Measurements from ENCODE around the gene MMP28. TPM values are rescaled to one million over a fixed set of nuclear protein-coding genes. Genes with fewer than 3 reads are reported as not detected.

Gene MMP28, protein sequence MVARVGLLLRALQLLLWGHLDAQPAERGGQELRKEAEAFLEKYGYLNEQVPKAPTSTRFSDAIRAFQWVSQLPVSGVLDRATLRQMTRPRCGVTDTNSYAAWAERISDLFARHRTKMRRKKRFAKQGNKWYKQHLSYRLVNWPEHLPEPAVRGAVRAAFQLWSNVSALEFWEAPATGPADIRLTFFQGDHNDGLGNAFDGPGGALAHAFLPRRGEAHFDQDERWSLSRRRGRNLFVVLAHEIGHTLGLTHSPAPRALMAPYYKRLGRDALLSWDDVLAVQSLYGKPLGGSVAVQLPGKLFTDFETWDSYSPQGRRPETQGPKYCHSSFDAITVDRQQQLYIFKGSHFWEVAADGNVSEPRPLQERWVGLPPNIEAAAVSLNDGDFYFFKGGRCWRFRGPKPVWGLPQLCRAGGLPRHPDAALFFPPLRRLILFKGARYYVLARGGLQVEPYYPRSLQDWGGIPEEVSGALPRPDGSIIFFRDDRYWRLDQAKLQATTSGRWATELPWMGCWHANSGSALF
- total RNA-seq: 10 to 100 TPM; 30.5 to 54.5 TPM
- polyA plus RNA-seq: 10 to 100 TPM; 34.2 to 72.6 TPM
- long read RNA-seq, donor 1, partial matches to known transcripts: 0 of 7 reads
- long read RNA-seq, donor 1, other reads (novel, unspliced or antisense): 0 of 7 reads
- long read RNA-seq, donor 2, partial matches to known transcripts: 0 of 1 reads
- long read RNA-seq, donor 2, other reads (novel, unspliced or antisense): 0 of 1 reads
- long read RNA-seq, donor 3, partial matches to known transcripts: 0 of 2 reads
- long read RNA-seq, donor 3, other reads (novel, unspliced or antisense): 0 of 2 reads
- long read RNA-seq, donor 4, partial matches to known transcripts: 0 of 4 reads
- long read RNA-seq, donor 4, other reads (novel, unspliced or antisense): 0 of 4 reads
- long read RNA-seq, donor 5, transcript MMP28-203 (3 exons, 1,092 nt): major isoform, 8 of 12 reads
- long read RNA-seq, donor 5, partial matches to known transcripts: 0 of 12 reads
- long read RNA-seq, donor 5, other reads (novel, unspliced or antisense): 0 of 12 reads

- DNase-seq: peak in 1 of 3 donors; percentile 37
- TF ChIP-seq, protein P1, sequence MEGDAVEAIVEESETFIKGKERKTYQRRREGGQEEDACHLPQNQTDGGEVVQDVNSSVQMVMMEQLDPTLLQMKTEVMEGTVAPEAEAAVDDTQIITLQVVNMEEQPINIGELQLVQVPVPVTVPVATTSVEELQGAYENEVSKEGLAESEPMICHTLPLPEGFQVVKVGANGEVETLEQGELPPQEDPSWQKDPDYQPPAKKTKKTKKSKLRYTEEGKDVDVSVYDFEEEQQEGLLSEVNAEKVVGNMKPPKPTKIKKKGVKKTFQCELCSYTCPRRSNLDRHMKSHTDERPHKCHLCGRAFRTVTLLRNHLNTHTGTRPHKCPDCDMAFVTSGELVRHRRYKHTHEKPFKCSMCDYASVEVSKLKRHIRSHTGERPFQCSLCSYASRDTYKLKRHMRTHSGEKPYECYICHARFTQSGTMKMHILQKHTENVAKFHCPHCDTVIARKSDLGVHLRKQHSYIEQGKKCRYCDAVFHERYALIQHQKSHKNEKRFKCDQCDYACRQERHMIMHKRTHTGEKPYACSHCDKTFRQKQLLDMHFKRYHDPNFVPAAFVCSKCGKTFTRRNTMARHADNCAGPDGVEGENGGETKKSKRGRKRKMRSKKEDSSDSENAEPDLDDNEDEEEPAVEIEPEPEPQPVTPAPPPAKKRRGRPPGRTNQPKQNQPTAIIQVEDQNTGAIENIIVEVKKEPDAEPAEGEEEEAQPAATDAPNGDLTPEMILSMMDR (IDR thresholded peaks at IDR 0.05; ENCODE audit: control extremely low read depth, extremely low read depth): no peak
- Histone ChIP-seq H3K27me3 (ENCODE audit: control insufficient read depth in 3 of 3, insufficient read depth in 3 of 3, low read length in 2 of 3) (peaks cover 0 to 58% (median 57%) of the 10 kb centered on the region in 3 donors), H3K27ac (ENCODE audit: low read depth in 1 of 2, low read length in 1 of 2) (peak within 1 kb of the TSS in 1 of 2 donors; percentile 86), H3K4me1 (ENCODE audit: control insufficient read depth in 5 of 5, insufficient read depth in 5 of 5, low read length in 5 of 5) (peaks cover 0 to 13% (median 5%) of the 10 kb centered on the region in 5 donors), H3K4me3 (peak within 1 kb of the TSS; percentile 65), H3K36me3 (ENCODE audit: control insufficient read depth in 4 of 4, insufficient read depth in 4 of 4, low read length in 4 of 4) (no peaks in the 10 kb centered on the region), H3K9ac (ENCODE audit: insufficient read depth in 1 of 2, low read length in 2 of 2) (no peak within 1 kb of the TSS), H3K9me3 (ENCODE audit: control insufficient read depth in 4 of 4, insufficient read depth in 3 of 4, low read length in 3 of 4) (no peaks in the 10 kb centered on the region)
- 0 to 1% methylated on average over 60 to 89 of the region's 89 CpGs for WGBS, 2 donors
- ATAC-seq (ENCODE audit: insufficient read depth, low FRiP score): peak; percentile 77
These were observed at the start of gene MMP28 for GRCh38 chr17:35795007-35795870. Gene MMP28 (minus strand): TSS chr17:35795641. CDS start chr17:35795377, 264 bp downstream.

DNA sequence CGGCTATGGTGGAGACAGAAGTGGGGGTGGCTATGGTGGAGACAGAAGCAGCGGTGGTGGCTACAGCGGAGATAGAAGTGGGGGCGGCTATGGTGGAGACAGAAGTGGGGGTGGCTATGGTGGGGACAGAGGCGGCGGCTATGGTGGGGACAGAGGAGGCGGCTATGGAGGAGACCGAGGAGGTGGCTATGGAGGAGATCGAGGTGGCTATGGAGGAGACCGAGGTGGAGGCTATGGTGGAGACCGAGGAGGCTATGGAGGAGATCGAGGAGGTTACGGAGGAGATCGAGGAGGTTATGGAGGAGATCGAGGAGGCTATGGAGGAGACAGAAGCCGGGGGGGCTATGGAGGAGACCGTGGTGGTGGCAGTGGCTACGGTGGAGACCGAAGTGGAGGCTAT is 49.1 kb upstream of the MMP28 start:
- WGBS, 2 donors: 97% methylated on average over 19 of the region's 19 CpGs
- DNase-seq: no peak

DNA sequence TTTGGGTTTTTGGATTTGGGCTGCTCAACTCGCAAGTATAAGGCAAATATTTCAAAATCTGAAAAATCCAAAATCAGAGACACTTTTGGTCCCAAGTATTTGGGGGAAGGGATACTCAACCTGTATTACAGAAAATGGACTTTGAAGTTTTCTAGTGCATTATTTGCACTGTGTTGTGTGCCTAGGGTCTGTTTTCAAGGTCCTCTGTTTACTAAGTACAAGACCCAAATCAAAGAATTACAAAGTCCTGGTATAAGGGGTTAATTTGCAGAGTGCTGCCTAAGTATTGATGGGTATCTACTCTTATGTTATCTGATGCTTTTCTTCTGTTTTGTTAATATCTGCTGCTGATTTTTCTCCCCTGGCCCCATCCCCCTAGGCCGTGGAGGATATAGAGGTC is 48.3 kb upstream of the MMP28 start:
- Histone ChIP-seq H3K9ac (ENCODE audit: insufficient read depth in 1 of 2, low read length in 2 of 2) (no peak overlapping the region), H3K36me3 (ENCODE audit: control insufficient read depth in 4 of 4, insufficient read depth in 4 of 4, low read length in 4 of 4) (peaks cover 40 to 73% (median 54%) of the 10 kb centered on the region in 4 donors), H3K27ac (ENCODE audit: low read depth in 1 of 2, low read length in 1 of 2) (no peak overlapping the region), H3K9me3 (ENCODE audit: control insufficient read depth in 4 of 4, insufficient read depth in 3 of 4, low read length in 3 of 4) (no peaks in the 10 kb centered on the region), H3K4me1 (ENCODE audit: control insufficient read depth in 5 of 5, insufficient read depth in 5 of 5, low read length in 5 of 5) (no peaks in the 10 kb centered on the region), H3K27me3 (ENCODE audit: control insufficient read depth in 3 of 3, insufficient read depth in 3 of 3, low read length in 2 of 3) (no peaks in the 10 kb centered on the region), H3K4me3 (no peak overlapping the region)
- no peak for DNase-seq
- TF ChIP-seq, protein P1 (IDR thresholded peaks at IDR 0.05; ENCODE audit: control extremely low read depth, extremely low read depth): no peak
- ATAC-seq (ENCODE audit: insufficient read depth, low FRiP score): no peak
- 93 to 97% methylated on average over 2 of the region's 2 CpGs for WGBS, 2 donors

More for the DNA sequence above, 49.1 kb upstream of the MMP28 start:
- H3K27ac ChIP-seq (ENCODE audit: low read depth in 1 of 2, low read length in 1 of 2): no peak overlapping the region
- H3K4me1 ChIP-seq (ENCODE audit: control insufficient read depth in 5 of 5, insufficient read depth in 5 of 5, low read length in 5 of 5): no peaks in the 10 kb centered on the region
- H3K9ac ChIP-seq (ENCODE audit: insufficient read depth in 1 of 2, low read length in 2 of 2): no peak overlapping the region
- H3K36me3 ChIP-seq (ENCODE audit: control insufficient read depth in 4 of 4, insufficient read depth in 4 of 4, low read length in 4 of 4): peaks cover 39 to 70% (median 51%) of the 10 kb centered on the region in 4 donors
- no peak overlapping the region for H3K4me3 ChIP-seq
- H3K27me3 ChIP-seq (ENCODE audit: control insufficient read depth in 3 of 3, insufficient read depth in 3 of 3, low read length in 2 of 3): no peaks in the 10 kb centered on the region
- ATAC-seq (ENCODE audit: insufficient read depth, low FRiP score): no peak
- H3K9me3 ChIP-seq (ENCODE audit: control insufficient read depth in 4 of 4, insufficient read depth in 3 of 4, low read length in 3 of 4): no peaks in the 10 kb centered on the region
- TF ChIP-seq, protein P1 (IDR thresholded peaks at IDR 0.05; ENCODE audit: control extremely low read depth, extremely low read depth): no peak
